SK-N-MC (cell line): ENCODE data around the gene SRD5A3.
A peak's percentile ranks its signal among the peaks of the same experiment; 100 is the strongest.
"Not testable (repeated sequence)": the region's sequence is repeated elsewhere in the genome, so short reads cannot be mapped to it uniquely, and the experiment has no call there.

Source experiments
- DNase-seq: peaks from one replicate; pipeline ENCODE4 v3.0.0-alpha.2; 2011; ENCODE audit warnings: low read depth, low spot score
- H3K27ac ChIP-seq: fragments of 200-600 bp; sonication (generic); 2 replicates; pipeline ENCODE4 v1.5.1; 2016; ENCODE audit warnings: mixed run types
- H3K36me3 ChIP-seq: fragments of 200-600 bp; sonication (generic); 2 replicates; pipeline ENCODE4 v1.6.1; 2017; ENCODE audit warnings: antibody characterized with exemption, low read length, mixed read lengths; ENCODE audit not compliant: insufficient read depth
- H3K4me3 ChIP-seq: fragments of 200-600 bp; sonication (generic); 2 replicates; pipeline ENCODE4 v1.5.1; 2016
- H3K9ac ChIP-seq: fragments of 200-600 bp; sonication (generic); 2 replicates; pipeline ENCODE4 v1.8.0; 2017; ENCODE audit warnings: mixed run types, mixed read lengths; ENCODE audit not compliant: insufficient read length
- H3K9me3 ChIP-seq: fragments of 200-600 bp; sonication (generic); 2 replicates; pipeline ENCODE4 v1.6.1; 2017; ENCODE audit warnings: low read depth, mild to moderate bottlenecking, antibody characterized with exemption, low read length, moderate library complexity, mixed read lengths
- EZH2 ChIP-seq: fragments of 200-600 bp; sonication (generic); IDR thresholded peaks from one replicate; pipeline ENCODE4 v1.6.1; 2017; ENCODE audit warnings: antibody characterized with exemption
- FOXP2 ChIP-seq: optimal IDR thresholded peaks from 2 replicates; pipeline ENCODE3; 2011; ENCODE audit warnings: mild to moderate bottlenecking, moderate library complexity; ENCODE audit not compliant: insufficient read depth; ENCODE audit errors: extremely low read length, control extremely low read depth
- POLR2AphosphoS5 ChIP-seq: IDR thresholded peaks from 2 replicates; pipeline ENCODE4 v1.6.1; 2012; ENCODE audit warnings: mild to moderate bottlenecking, low read depth, low read length, borderline replicate concordance

The SRD5A3 gene

GRCh38 chr4:55338486-55338885 lies 7.6 kb upstream of the SRD5A3 start:
- no peaks in the 10 kb centered on the region for H3K9me3 ChIP-seq
- TF ChIP-seq POLR2AphosphoS5 = no peak
- no peak for TF ChIP-seq EZH2
- TF ChIP-seq FOXP2 = no peak
- no peak for DNase-seq
- no peak overlapping the region for H3K9ac ChIP-seq
- no peaks in the 10 kb centered on the region; the same call in 1 of the 2 replicates for H3K36me3 ChIP-seq
- H3K27ac ChIP-seq = no peak overlapping the region
- no peak overlapping the region for H3K4me3 ChIP-seq

DNA sequence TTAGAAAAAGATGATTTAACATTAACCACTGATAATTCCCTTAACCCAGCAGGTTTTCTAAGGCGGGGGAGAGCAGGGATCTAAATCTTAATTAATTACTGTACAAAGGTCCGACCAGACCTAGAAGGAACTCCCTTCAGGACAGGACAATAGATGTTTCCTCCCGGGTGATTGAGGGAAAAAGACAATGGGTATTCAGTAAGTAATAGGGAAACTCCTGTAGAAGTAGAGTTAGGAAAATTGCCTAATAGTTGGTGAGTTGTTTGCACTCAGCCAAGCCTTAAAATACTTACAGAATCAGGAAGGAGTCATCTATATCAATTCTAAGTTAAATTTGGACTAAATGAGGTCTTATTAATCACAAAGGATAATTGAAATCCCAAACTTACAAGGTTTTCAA lies 5.8 kb upstream of the SRD5A3 start:
- H3K9ac ChIP-seq = no peak overlapping the region
- TF ChIP-seq FOXP2 (no peak), EZH2 (no peak), POLR2AphosphoS5 (no peak)
- H3K36me3 ChIP-seq = no peaks in the 10 kb centered on the region; the same call in 1 of the 2 replicates
- H3K9me3 ChIP-seq = no peaks in the 10 kb centered on the region
- DNase-seq = no peak
- no peak overlapping the region for H3K4me3 ChIP-seq
- H3K27ac ChIP-seq = peak overlapping the region; percentile 46; the same call in 1 of the 2 replicates

DNA sequence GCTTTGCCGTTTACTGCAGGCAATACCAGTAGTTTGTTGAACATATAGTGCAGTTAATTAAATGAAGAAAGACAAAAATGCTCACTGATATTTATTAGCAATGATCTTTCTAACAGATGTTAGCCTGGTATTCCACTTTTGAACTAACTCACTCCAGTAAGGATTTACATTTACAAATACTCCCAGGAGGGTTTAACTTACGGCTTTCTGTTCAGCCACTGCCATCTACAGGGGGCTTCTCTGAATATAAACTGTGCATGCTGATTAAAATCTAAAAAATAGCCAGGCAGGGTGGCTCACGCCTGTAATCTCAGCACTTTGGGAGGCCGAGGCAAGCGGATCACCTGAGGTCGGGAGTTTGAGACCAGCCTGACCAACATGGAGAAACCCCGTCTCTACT lies 2.2 kb upstream of the SRD5A3 start:
- Histone ChIP-seq H3K9me3 (no peaks in the 10 kb centered on the region), H3K36me3 (peaks cover 4% of the 10 kb centered on the region; the same call in 1 of the 2 replicates), H3K4me3 (no peak overlapping the region), H3K27ac (peak overlapping the region; percentile 55), H3K9ac (no peak overlapping the region)
- TF ChIP-seq FOXP2 = no peak
- TF ChIP-seq POLR2AphosphoS5 = no peak
- no peak for TF ChIP-seq EZH2
- DNase-seq = no peak

GRCh38 chr4:55345054-55345453 lies 988 bp upstream of the SRD5A3 start:
- no peak overlapping the region for H3K4me3 ChIP-seq
- H3K27ac ChIP-seq = 0 out of 2 replicates have a peak overlapping the region, but pooled peaks have one; percentile 1
- H3K9ac ChIP-seq = no peak overlapping the region
- TF ChIP-seq FOXP2 (no peak), EZH2 (no peak), POLR2AphosphoS5 (no peak)
- no peaks in the 10 kb centered on the region for H3K9me3 ChIP-seq
- no peak for DNase-seq
- peaks cover 6% of the 10 kb centered on the region for H3K36me3 ChIP-seq

DNA sequence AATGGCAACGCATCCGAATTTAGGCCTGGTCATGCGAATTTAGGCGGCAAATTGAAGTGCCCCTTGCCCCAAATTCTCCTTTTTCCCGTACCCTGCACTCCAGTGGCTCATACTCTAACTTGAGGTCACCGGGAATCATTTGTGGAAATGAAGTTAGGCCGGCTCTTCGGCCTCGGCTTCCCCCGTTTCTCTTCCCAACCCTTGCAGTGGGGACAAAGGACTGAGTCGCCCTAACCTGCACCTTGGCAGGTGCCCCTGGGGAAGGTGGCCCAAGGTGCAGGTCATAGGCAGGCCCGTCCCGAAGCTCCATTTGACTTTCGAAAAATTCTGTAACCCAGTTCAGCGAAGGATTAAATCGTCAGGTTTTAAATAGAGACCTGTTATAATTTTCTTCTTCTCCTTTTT lies 811 bp downstream of the SRD5A3 start:
- no peak for TF ChIP-seq POLR2AphosphoS5
- no peak for TF ChIP-seq FOXP2
- TF ChIP-seq EZH2 = no peak
- Histone ChIP-seq H3K9ac (peak overlapping the region; percentile 96), H3K9me3 (no peaks in the 10 kb centered on the region), H3K36me3 (peaks cover 24% of the 10 kb centered on the region), H3K27ac (peak overlapping the region; percentile 67), H3K4me3 (peak overlapping the region; percentile 85)
- DNase-seq = no peak

- Histone ChIP-seq H3K9me3 (peaks cover 5% of the 10 kb centered on the region; the same call in 1 of the 2 replicates), H3K4me3 (peak overlapping the region; percentile 85), H3K9ac (peak overlapping the region; percentile 96), H3K27ac (peak overlapping the region; percentile 67), H3K36me3 (peaks cover 32% of the 10 kb centered on the region)
- no peak for DNase-seq
- TF ChIP-seq POLR2AphosphoS5 = no peak
- no peak for TF ChIP-seq FOXP2
- no peak for TF ChIP-seq EZH2
These were observed 1.7 kb downstream of the SRD5A3 start for GRCh38 chr4:55347610-55348228.

GRCh38 chr4:55348466-55348865 lies 2.4 kb downstream of the SRD5A3 start:
- no peak overlapping the region; the same call in 1 of the 2 replicates for H3K27ac ChIP-seq
- H3K9ac ChIP-seq = peak overlapping the region; percentile 96
- H3K9me3 ChIP-seq = peaks cover 5% of the 10 kb centered on the region; the same call in 1 of the 2 replicates
- TF ChIP-seq FOXP2 (no peak), EZH2 (no peak), POLR2AphosphoS5 (no peak)
- no peak for DNase-seq
- peaks cover 40% of the 10 kb centered on the region for H3K36me3 ChIP-seq
- H3K4me3 ChIP-seq = peak overlapping the region; percentile 85

- peaks cover 55% of the 10 kb centered on the region for H3K36me3 ChIP-seq
- DNase-seq, H3K9me3 ChIP-seq, H3K4me3 ChIP-seq, H3K27ac ChIP-seq, H3K9ac ChIP-seq: not testable (repeated sequence)
These were observed 4.8 kb downstream of the SRD5A3 start for GRCh38 chr4:55350870-55351269.

DNA sequence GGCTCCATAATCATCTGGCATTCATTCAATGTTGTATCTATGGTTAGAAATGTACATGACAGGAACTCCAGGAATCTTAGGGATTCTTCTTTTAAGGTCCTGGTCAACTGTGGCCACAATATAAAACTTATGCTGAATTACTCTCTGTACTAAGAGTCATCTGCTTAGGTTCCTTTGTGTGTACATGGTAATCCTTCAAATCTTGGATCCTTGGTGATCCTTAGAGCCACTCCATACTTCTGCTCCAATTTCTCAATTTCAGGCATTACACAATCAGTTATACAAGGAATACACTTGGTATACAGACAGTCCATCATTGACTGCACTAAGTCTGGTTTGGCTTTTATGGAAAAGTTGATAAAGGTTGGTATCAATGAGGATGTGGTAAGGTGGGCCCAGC lies 5.8 kb downstream of the SRD5A3 start:
- no peak overlapping the region for H3K27ac ChIP-seq
- peaks cover 5% of the 10 kb centered on the region; the same call in 1 of the 2 replicates for H3K9me3 ChIP-seq
- no peak for DNase-seq
- H3K4me3 ChIP-seq = no peak overlapping the region
- peaks cover 55% of the 10 kb centered on the region for H3K36me3 ChIP-seq
- H3K9ac ChIP-seq = no peak overlapping the region
- TF ChIP-seq POLR2AphosphoS5 (no peak), EZH2 (no peak), FOXP2 (no peak)
